Panc1 (cell line): ENCODE data around the gene FOXO4.

Source experiments
- POLR2AphosphoS5 ChIP-seq: IDR thresholded peaks from 2 replicates; pipeline ENCODE4 v1.6.1; 2012; ENCODE audit warnings: mild to moderate bottlenecking, low read depth, low read length, moderate library complexity
- SIN3A ChIP-seq: IDR thresholded peaks from 2 replicates; pipeline ENCODE4 v1.6.1; 2012; ENCODE audit warnings: low read depth, mild to moderate bottlenecking, low read length, moderate library complexity, borderline replicate concordance; ENCODE audit not compliant: insufficient read depth
- TCF7L2 ChIP-seq: IDR thresholded peaks from 2 replicates; pipeline ENCODE4 v1.6.1; 2011; ENCODE audit warnings: mild to moderate bottlenecking, low read depth, low read length, inconsistent platforms
- TF ChIP-seq, protein P1 (sequence below): fragments of 450-650 bp; IDR thresholded peaks from 2 replicates; pipeline ENCODE4 v1.5.1; 2017; ENCODE audit warnings: mild to moderate bottlenecking
- TF ChIP-seq, protein P2 (sequence below), 2 experiments: IDR thresholded peaks; 2 replicates each; pipeline ENCODE4 v1.6.1; 2011 to 2012; ENCODE audit warnings: low read depth in 2 of 2, control low read depth in 1 of 2, low read length in 1 of 2, mild to moderate bottlenecking in 1 of 2, moderate library complexity in 1 of 2; ENCODE audit not compliant: insufficient read depth in 1 of 2

DNA sequence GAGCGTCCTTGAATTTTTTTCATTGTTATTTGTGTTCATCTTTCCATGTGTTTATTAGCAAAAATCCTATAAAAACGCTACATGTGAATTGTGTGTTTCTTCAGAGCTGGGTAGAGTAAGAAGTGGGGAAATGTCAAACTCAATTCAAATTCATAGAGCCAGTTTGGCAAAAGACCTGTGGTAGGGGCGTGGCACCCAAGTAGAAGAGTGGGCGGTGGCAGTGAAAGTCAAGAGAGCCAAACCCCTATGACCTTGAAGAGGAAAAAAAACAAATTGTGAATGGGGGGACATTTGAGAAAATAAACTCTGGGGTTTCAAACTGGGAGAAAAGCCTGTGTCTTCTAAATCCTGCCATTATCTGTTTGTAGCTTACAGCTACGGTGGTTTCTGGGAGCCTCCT, 4.4 kb upstream of the FOXO4 start:
- TF ChIP-seq, protein P1, sequence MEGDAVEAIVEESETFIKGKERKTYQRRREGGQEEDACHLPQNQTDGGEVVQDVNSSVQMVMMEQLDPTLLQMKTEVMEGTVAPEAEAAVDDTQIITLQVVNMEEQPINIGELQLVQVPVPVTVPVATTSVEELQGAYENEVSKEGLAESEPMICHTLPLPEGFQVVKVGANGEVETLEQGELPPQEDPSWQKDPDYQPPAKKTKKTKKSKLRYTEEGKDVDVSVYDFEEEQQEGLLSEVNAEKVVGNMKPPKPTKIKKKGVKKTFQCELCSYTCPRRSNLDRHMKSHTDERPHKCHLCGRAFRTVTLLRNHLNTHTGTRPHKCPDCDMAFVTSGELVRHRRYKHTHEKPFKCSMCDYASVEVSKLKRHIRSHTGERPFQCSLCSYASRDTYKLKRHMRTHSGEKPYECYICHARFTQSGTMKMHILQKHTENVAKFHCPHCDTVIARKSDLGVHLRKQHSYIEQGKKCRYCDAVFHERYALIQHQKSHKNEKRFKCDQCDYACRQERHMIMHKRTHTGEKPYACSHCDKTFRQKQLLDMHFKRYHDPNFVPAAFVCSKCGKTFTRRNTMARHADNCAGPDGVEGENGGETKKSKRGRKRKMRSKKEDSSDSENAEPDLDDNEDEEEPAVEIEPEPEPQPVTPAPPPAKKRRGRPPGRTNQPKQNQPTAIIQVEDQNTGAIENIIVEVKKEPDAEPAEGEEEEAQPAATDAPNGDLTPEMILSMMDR = no peak
- TF ChIP-seq POLR2AphosphoS5 = no peak
- TF ChIP-seq, protein P2, sequence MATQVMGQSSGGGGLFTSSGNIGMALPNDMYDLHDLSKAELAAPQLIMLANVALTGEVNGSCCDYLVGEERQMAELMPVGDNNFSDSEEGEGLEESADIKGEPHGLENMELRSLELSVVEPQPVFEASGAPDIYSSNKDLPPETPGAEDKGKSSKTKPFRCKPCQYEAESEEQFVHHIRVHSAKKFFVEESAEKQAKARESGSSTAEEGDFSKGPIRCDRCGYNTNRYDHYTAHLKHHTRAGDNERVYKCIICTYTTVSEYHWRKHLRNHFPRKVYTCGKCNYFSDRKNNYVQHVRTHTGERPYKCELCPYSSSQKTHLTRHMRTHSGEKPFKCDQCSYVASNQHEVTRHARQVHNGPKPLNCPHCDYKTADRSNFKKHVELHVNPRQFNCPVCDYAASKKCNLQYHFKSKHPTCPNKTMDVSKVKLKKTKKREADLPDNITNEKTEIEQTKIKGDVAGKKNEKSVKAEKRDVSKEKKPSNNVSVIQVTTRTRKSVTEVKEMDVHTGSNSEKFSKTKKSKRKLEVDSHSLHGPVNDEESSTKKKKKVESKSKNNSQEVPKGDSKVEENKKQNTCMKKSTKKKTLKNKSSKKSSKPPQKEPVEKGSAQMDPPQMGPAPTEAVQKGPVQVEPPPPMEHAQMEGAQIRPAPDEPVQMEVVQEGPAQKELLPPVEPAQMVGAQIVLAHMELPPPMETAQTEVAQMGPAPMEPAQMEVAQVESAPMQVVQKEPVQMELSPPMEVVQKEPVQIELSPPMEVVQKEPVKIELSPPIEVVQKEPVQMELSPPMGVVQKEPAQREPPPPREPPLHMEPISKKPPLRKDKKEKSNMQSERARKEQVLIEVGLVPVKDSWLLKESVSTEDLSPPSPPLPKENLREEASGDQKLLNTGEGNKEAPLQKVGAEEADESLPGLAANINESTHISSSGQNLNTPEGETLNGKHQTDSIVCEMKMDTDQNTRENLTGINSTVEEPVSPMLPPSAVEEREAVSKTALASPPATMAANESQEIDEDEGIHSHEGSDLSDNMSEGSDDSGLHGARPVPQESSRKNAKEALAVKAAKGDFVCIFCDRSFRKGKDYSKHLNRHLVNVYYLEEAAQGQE (IDR thresholded peaks at IDR 0.05; ENCODE audit: insufficient read depth in 1 of 2, low read depth in 2 of 2, low read length in 1 of 2) = no peak
- TF ChIP-seq SIN3A = no peak
- no peak for TF ChIP-seq TCF7L2
